IPS-11a (cell line): Measurements from ENCODE around the gene ROBO3.

Experiments
- H3K4me3 ChIP-seq: one replicate; pipeline ENCODE4 v1.5.1; 2013; ENCODE audit warnings: low read depth, low read length, control low read depth

ROBO3 gene

GRCh38 chr11:124875943-124876817 is 10.9 kb downstream of the ROBO3 start:
- H3K4me3 ChIP-seq: peak overlapping the region; percentile 66

GRCh38 chr11:124876818-124877630 is 11.8 kb downstream of the ROBO3 start:
- peak overlapping the region; percentile 66 for H3K4me3 ChIP-seq

GRCh38 chr11:124877631-124877909 is 12.3 kb downstream of the ROBO3 start:
- no peak overlapping the region for H3K4me3 ChIP-seq

GRCh38 chr11:124877910-124878758 is 12.9 kb downstream of the ROBO3 start:
- no peak overlapping the region for H3K4me3 ChIP-seq

GRCh38 chr11:124878759-124879492 is 13.7 kb downstream of the ROBO3 start:
- no peak overlapping the region for H3K4me3 ChIP-seq

GRCh38 chr11:124879493-124880289 is 14.5 kb downstream of the ROBO3 start:
- no peak overlapping the region for H3K4me3 ChIP-seq

GRCh38 chr11:124880290-124880611 is 15.0 kb downstream of the ROBO3 start:
- H3K4me3 ChIP-seq: no peak overlapping the region

- H3K4me3 ChIP-seq: no peak overlapping the region
These were observed 15.7 kb downstream of the ROBO3 start for GRCh38 chr11:124880958-124881357.

- no peak overlapping the region for H3K4me3 ChIP-seq
These were observed 17.3 kb downstream of the ROBO3 start for GRCh38 chr11:124882339-124883071.

- no peak overlapping the region for H3K4me3 ChIP-seq
These were observed 19.1 kb downstream of the ROBO3 start for GRCh38 chr11:124884340-124884739.

GRCh38 chr11:124884869-124885479 is 19.7 kb downstream of the ROBO3 start:
- H3K4me3 ChIP-seq: no peak overlapping the region

GRCh38 chr11:124886476-124886875 is 21.2 kb downstream of the ROBO3 start:
- H3K4me3 ChIP-seq: no peak overlapping the region

GRCh38 chr11:124886978-124887666 is 21.9 kb downstream of the ROBO3 start:
- H3K4me3 ChIP-seq: no peak overlapping the region

- H3K4me3 ChIP-seq: no peak overlapping the region
These were observed 22.4 kb downstream of the ROBO3 start for GRCh38 chr11:124887667-124888013.

GRCh38 chr11:124889191-124890091 is 24.2 kb downstream of the ROBO3 start:
- no peak overlapping the region for H3K4me3 ChIP-seq

- H3K4me3 ChIP-seq: no peak overlapping the region
These were observed 24.9 kb downstream of the ROBO3 start for GRCh38 chr11:124890151-124890550.

GRCh38 chr11:124890683-124891372 is 25.6 kb downstream of the ROBO3 start:
- H3K4me3 ChIP-seq: no peak overlapping the region
